MM.1S (cell line): ENCODE measurements around the gene GUCA2A.

ENCODE experiments used
- DNase-seq: peaks from one replicate; pipeline ENCODE4 v3.0.0-alpha.2; 2015
- H2AFZ ChIP-seq: fragments of 300-600 bp; sonication (generic); 2 replicates; pipeline ENCODE4 v1.6.0; 2016; ENCODE audit warnings: antibody characterized with exemption, low read length
- H3F3A ChIP-seq: fragments of 300-600 bp; sonication (generic); 2 replicates; pipeline ENCODE4 v1.6.1; 2016; ENCODE audit warnings: mild to moderate bottlenecking, antibody characterized with exemption, low read length, moderate library complexity, mixed read lengths; ENCODE audit not compliant: insufficient read depth
- H3K27ac ChIP-seq: fragments of 300-600 bp; sonication (generic); 2 replicates; pipeline ENCODE4 v1.5.1; 2016; ENCODE audit warnings: mild to moderate bottlenecking, low read length
- H3K27me3 ChIP-seq: fragments of 300-600 bp; sonication (generic); replicated peaks from 2 replicates; pipeline ENCODE4 v1.6.0; 2016; ENCODE audit warnings: low read length; ENCODE audit not compliant: insufficient read depth
- H3K36me3 ChIP-seq: fragments of 300-600 bp; sonication (generic); replicated peaks from 2 replicates; pipeline ENCODE4 v1.6.1; 2016; ENCODE audit warnings: mild to moderate bottlenecking, low read length, mixed read lengths; ENCODE audit not compliant: insufficient read depth
- H3K4me1 ChIP-seq: fragments of 300-600 bp; sonication (generic); 2 replicates; pipeline ENCODE4 v1.6.1; 2016; ENCODE audit warnings: low read length, mixed read lengths
- H3K4me2 ChIP-seq: fragments of 300-600 bp; sonication (generic); 2 replicates; pipeline ENCODE4 v1.6.0; 2016; ENCODE audit warnings: low read depth, low read length
- H3K4me3 ChIP-seq: fragments of 300-600 bp; sonication (generic); 2 replicates; pipeline ENCODE4 v1.5.1; 2016; ENCODE audit warnings: low read length, mixed read lengths
- H3K79me2 ChIP-seq: fragments of 300-600 bp; sonication (generic); 2 replicates; pipeline ENCODE4 v1.6.1; 2016; ENCODE audit warnings: mixed run types, low read length, mixed read lengths
- H3K9ac ChIP-seq: fragments of 300-600 bp; sonication (generic); 2 replicates; pipeline ENCODE4 v1.6.1; 2016; ENCODE audit warnings: low read length, mixed read lengths
- H3K9me2 ChIP-seq: fragments of 300-600 bp; sonication (generic); replicated peaks from 2 replicates; pipeline ENCODE4 v1.6.1; 2016; ENCODE audit warnings: mild to moderate bottlenecking, low read length, mixed read lengths; ENCODE audit not compliant: insufficient read depth
- H3K9me3 ChIP-seq: fragments of 300-600 bp; sonication (generic); replicated peaks from 2 replicates; pipeline ENCODE4 v1.6.1; 2016; ENCODE audit warnings: mild to moderate bottlenecking, low read length, mixed read lengths; ENCODE audit not compliant: insufficient read depth
- H4K20me1 ChIP-seq: fragments of 300-600 bp; sonication (generic); 2 replicates; pipeline ENCODE4 v1.6.1; 2016; ENCODE audit warnings: mild to moderate bottlenecking, low read length, moderate library complexity, mixed read lengths; ENCODE audit not compliant: insufficient read depth
- CTCF ChIP-seq: fragments of 300-600 bp; sonication (generic); IDR thresholded peaks from 2 replicates; pipeline ENCODE4 v1.5.1; 2016; ENCODE audit warnings: antibody characterized with exemption, low read length, mixed read lengths
- EZH2 ChIP-seq: fragments of 300-600 bp; sonication (generic); optimal IDR thresholded peaks from 2 replicates; pipeline ENCODE3; 2017; ENCODE audit warnings: low read depth, mild to moderate bottlenecking, antibody characterized with exemption, low read length, mixed read lengths
- EZH2phosphoT487 ChIP-seq: fragments of 300-600 bp; sonication (generic); IDR thresholded peaks from 2 replicates; pipeline ENCODE4 v1.6.1; 2018; ENCODE audit warnings: antibody characterized with exemption, low read length

Gene GUCA2A

GRCh38 chr1:42137766-42138165, 26.8 kb downstream of the GUCA2A start:
- no peaks in the 10 kb centered on the region for H3K36me3 ChIP-seq
- H2AFZ ChIP-seq: no peak overlapping the region
- H3K4me3 ChIP-seq: no peak overlapping the region
- H4K20me1 ChIP-seq: no peaks in the 10 kb centered on the region
- no peak for DNase-seq
- H3K27me3 ChIP-seq: no peaks in the 10 kb centered on the region
- H3K9me2 ChIP-seq: no peaks in the 10 kb centered on the region
- no peaks in the 10 kb centered on the region for H3K79me2 ChIP-seq
- no peak overlapping the region for H3K27ac ChIP-seq
- H3K4me1 ChIP-seq: no peaks in the 10 kb centered on the region
- H3K9me3 ChIP-seq: no peaks in the 10 kb centered on the region
- H3K4me2 ChIP-seq: no peak overlapping the region
- TF ChIP-seq EZH2phosphoT487 (no peak), CTCF (no peak), EZH2 (no peak)
- H3F3A ChIP-seq: no peaks in the 10 kb centered on the region
- H3K9ac ChIP-seq: no peak overlapping the region

DNA sequence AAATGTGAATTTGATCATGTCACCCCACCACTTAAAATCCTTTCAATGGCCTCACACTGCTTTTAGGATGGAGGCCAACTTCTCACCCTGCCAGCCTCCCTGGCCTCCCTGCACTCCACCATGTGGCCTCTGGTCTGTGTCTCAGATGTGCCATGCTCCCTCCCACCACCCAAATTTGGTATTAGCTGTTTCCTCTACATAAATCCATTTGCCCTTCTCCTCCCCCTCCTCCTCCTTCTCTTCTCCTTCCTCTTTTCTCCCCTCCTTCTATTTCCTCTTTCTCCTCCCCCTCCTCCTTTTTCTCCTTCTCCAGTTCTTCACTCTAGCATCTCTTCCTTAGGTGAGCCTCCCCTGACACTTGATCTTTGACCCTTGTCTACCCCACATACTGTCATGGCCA, 28.1 kb downstream of the GUCA2A start:
- Histone ChIP-seq H3K79me2 (no peaks in the 10 kb centered on the region), H2AFZ (no peak overlapping the region), H3K27me3 (no peaks in the 10 kb centered on the region), H3K4me2 (no peak overlapping the region), H4K20me1 (no peaks in the 10 kb centered on the region), H3K9me2 (no peaks in the 10 kb centered on the region), H3F3A (no peaks in the 10 kb centered on the region), H3K4me3 (no peak overlapping the region), H3K27ac (no peak overlapping the region), H3K9ac (no peak overlapping the region), H3K4me1 (no peaks in the 10 kb centered on the region), H3K36me3 (no peaks in the 10 kb centered on the region), H3K9me3 (no peaks in the 10 kb centered on the region)
- TF ChIP-seq CTCF: no peak
- no peak for TF ChIP-seq EZH2phosphoT487
- no peak for TF ChIP-seq EZH2
- DNase-seq: no peak

GRCh38 chr1:42135426-42135825, 29.1 kb downstream of the GUCA2A start:
- H3K9me3 ChIP-seq: no peaks in the 10 kb centered on the region
- H3F3A ChIP-seq: no peaks in the 10 kb centered on the region
- H3K4me2 ChIP-seq: no peak overlapping the region
- H3K4me1 ChIP-seq: no peaks in the 10 kb centered on the region
- H3K4me3 ChIP-seq: no peak overlapping the region
- no peak for DNase-seq
- no peaks in the 10 kb centered on the region for H3K27me3 ChIP-seq
- no peaks in the 10 kb centered on the region for H4K20me1 ChIP-seq
- H3K9ac ChIP-seq: no peak overlapping the region
- H3K36me3 ChIP-seq: no peaks in the 10 kb centered on the region
- H2AFZ ChIP-seq: no peak overlapping the region
- no peaks in the 10 kb centered on the region for H3K9me2 ChIP-seq
- no peak for TF ChIP-seq EZH2
- TF ChIP-seq EZH2phosphoT487: no peak
- TF ChIP-seq CTCF: no peak
- no peak overlapping the region for H3K27ac ChIP-seq
- no peaks in the 10 kb centered on the region for H3K79me2 ChIP-seq
